ENCODE results near the gene OGFOD2.

OGFOD2 gene

DNA sequence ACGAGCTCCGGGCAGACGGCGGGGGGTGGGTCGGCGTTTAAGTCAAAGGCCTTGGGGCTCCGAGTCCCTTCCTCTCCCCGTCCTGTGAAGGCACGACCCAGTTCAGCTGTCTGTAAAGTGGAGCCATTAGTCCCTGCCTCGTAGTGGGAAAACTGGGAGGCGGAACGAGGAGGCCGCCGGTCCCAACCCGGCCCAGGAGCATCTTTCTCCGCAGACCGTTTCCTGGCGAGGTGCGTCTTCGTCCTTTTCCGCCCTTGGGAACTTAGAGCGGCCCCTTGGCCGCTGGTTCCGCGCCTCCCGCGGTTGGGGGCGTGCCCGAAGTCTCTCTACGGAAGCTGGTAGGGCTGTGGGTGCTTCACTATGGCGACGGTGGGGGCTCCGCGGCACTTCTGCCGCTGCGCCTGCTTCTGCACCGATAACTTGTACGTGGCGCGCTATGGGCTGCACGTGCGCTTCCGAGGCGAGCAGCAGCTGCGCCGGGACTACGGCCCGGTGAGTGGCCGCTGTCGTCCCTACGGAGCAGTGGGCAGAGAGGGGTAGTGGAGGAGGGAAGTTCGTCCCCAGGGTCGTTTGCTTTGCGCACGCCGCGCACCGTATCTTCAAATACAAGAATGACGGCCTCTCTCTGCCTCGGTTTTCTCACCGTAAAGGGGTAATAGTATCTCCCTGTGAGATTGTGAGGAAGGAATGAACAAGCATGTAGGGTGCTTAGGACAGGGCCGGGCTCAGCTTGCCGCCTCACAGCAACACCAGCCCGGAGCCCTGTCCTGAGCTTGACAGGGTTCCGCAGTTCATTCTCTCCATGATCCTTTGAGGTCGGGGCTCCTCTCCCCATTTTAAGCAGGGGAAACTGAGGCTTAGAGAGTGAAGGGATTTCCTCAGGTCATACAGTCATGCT is at the start of gene OGFOD2:
Gene OGFOD2 (plus strand): TSS at position 353 of the 898 bp plus-strand sequence. CDS start 8 bp downstream, at position 361.
- Histone ChIP-seq H3K9me3 (ENCODE audit: control insufficient read depth in 2 of 2, low read length in 2 of 2) (no peaks in the 10 kb centered on the region), H3K4me1 (ENCODE audit: control insufficient read depth in 2 of 2, insufficient read depth in 2 of 2, low read length in 2 of 2) (peaks cover 24 to 33% of the 10 kb centered on the region in 2 donors), H3K27me3 (ENCODE audit: control insufficient read depth in 2 of 2, insufficient read depth in 2 of 2, low read length in 2 of 2) (no peaks in the 10 kb centered on the region), H3K27ac (ENCODE audit: low read depth in 2 of 2, low read length in 2 of 2) (peak within 1 kb of the TSS; percentile 96 to 99), H3K9ac (ENCODE audit: low read depth in 1 of 2, low read length in 2 of 2) (peak within 1 kb of the TSS; percentile 88 to 98), H3K4me3 (ENCODE audit: low read length in 2 of 2) (peak within 1 kb of the TSS; percentile 96 to 98), H3K36me3 (ENCODE audit: control insufficient read depth in 2 of 2, insufficient read depth in 2 of 2, low read length in 2 of 2) (peaks cover 0 to 5% of the 10 kb centered on the region in 2 donors)

DNA sequence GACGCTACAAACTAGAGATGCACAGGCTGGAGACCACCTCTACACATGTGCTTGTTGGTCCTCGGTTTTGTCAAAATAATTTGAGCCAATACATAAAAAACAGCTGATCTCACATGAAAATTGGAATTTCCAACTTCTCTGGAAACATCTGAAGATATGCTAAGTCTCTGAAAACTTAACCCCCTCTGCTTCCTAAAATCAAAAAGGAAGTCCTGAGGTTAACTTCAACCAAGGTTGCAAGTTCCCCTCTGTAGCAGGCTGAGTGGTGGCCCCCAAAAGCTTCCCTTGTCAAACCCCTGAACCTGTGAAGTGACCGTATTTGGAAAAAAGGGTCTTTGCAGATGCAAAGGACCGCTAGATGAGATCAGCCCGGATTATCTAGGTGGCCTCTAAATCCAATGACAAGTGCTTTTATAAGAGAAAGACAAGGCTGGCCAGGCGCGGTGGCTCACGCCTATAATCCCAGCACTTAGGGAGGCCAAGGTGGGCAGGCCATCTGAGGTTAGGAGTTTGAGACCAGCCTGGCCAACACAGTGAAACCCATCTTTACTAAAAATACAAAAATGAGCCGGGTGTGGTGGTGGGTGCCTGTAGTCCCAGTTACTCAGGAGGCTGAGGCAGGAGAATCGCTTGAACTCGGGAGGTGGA is 47.2 kb upstream of the OGFOD2 start:
- Histone ChIP-seq H3K9me3 (ENCODE audit: control insufficient read depth in 2 of 2, low read length in 2 of 2) (no peaks in the 10 kb centered on the region), H3K4me1 (ENCODE audit: control insufficient read depth in 2 of 2, insufficient read depth in 2 of 2, low read length in 2 of 2) (no peaks in the 10 kb centered on the region), H3K4me3 (ENCODE audit: low read length in 2 of 2) (no peak overlapping the region), H3K36me3 (ENCODE audit: control insufficient read depth in 2 of 2, insufficient read depth in 2 of 2, low read length in 2 of 2) (no peaks in the 10 kb centered on the region), H3K27me3 (ENCODE audit: control insufficient read depth in 2 of 2, insufficient read depth in 2 of 2, low read length in 2 of 2) (no peaks in the 10 kb centered on the region), H3K27ac (ENCODE audit: low read depth in 2 of 2, low read length in 2 of 2) (peak overlapping the region in 1 of 2 donors; percentile 12), H3K9ac (ENCODE audit: low read depth in 1 of 2, low read length in 2 of 2) (no peak overlapping the region)

DNA sequence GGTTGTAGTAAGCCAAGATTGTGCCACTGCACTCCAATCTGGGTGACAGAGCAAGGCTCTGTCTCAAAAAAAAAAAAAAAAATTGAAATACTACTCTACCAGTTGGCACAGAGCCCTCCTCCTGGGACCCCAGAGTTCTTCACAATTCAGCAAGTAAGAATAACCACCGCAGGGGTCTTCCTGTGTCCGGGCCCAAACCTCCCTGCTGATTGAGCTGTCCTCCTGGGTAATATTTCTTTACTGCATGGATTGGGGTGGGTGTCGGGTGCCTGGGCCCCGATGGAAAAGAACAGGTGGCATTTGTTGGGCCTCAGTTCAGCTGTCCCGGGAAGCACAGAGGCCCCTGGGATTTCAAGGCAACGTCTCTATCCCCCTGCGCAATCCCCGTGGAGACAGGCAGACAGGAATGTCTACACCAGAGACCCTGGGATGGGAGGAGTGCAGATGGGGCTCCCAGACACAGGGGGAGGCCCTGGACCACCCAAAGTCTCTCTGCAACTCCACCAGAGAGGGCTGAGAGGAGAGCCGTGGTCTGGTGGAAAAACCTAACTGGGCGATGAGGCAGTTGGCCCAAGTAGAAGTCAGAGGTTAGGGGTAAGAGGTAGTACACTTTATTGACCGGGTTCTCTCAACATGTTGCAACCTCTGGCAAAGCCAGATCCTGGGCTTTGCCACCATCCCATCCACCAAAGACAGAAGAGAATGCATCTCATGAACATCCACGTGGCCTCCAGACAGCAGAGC is 46.5 kb upstream of the OGFOD2 start:
- H3K4me3 ChIP-seq (ENCODE audit: low read length in 2 of 2): no peak overlapping the region
- H3K27ac ChIP-seq (ENCODE audit: low read depth in 2 of 2, low read length in 2 of 2): no peak overlapping the region
- no peaks in the 10 kb centered on the region for H3K4me1 ChIP-seq (ENCODE audit: control insufficient read depth in 2 of 2, insufficient read depth in 2 of 2, low read length in 2 of 2)
- H3K27me3 ChIP-seq (ENCODE audit: control insufficient read depth in 2 of 2, insufficient read depth in 2 of 2, low read length in 2 of 2): no peaks in the 10 kb centered on the region
- H3K36me3 ChIP-seq (ENCODE audit: control insufficient read depth in 2 of 2, insufficient read depth in 2 of 2, low read length in 2 of 2): no peaks in the 10 kb centered on the region
- no peak overlapping the region for H3K9ac ChIP-seq (ENCODE audit: low read depth in 1 of 2, low read length in 2 of 2)
- H3K9me3 ChIP-seq (ENCODE audit: control insufficient read depth in 2 of 2, low read length in 2 of 2): no peaks in the 10 kb centered on the region

DNA sequence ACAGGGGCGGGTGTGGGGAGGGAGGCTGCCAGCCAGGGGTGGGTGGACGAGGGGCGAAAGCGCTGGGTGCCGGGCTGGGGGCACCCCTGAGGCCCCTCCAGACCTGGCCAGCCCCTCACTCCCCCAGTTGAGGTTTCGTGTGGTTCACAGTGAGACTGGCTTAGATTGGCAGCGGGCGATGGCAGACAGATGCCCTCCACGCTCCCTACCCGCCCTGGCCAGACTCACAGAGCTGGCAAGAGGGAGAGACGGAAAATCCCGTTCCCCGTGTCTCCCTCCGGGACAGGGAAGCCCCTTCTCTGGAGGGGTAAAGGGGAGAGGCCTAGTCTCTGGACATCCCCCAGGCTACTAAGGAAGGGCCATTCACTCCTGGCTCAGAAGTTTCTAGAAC is 45.9 kb upstream of the OGFOD2 start:
- Histone ChIP-seq H3K9ac (ENCODE audit: low read depth in 1 of 2, low read length in 2 of 2) (no peak overlapping the region), H3K27ac (ENCODE audit: low read depth in 2 of 2, low read length in 2 of 2) (no peak overlapping the region), H3K4me1 (ENCODE audit: control insufficient read depth in 2 of 2, insufficient read depth in 2 of 2, low read length in 2 of 2) (no peaks in the 10 kb centered on the region), H3K27me3 (ENCODE audit: control insufficient read depth in 2 of 2, insufficient read depth in 2 of 2, low read length in 2 of 2) (no peaks in the 10 kb centered on the region), H3K36me3 (ENCODE audit: control insufficient read depth in 2 of 2, insufficient read depth in 2 of 2, low read length in 2 of 2) (no peaks in the 10 kb centered on the region), H3K4me3 (ENCODE audit: low read length in 2 of 2) (no peak overlapping the region), H3K9me3 (ENCODE audit: control insufficient read depth in 2 of 2, low read length in 2 of 2) (no peaks in the 10 kb centered on the region)

DNA sequence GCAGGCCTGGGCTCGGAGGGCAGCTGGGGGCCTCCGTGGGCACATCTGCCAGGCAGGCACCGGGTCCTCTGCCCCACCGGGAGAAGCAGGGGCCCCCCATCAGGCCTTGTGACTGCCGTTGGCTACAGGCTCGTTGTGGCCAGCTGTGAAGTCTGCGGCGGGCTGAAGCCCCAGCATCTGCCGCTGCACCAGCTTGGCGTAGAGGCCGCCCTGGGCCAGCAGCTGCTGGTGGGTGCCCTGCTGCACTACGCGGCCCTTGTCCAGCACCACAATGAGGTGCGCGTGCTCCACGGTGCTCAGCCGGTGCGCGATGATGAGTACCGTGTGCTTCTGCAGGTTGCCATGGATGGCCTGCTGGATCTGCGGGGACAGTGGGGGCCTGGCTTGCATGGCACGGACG is 45.2 kb upstream of the OGFOD2 start:
- Histone ChIP-seq H3K4me1 (ENCODE audit: control insufficient read depth in 2 of 2, insufficient read depth in 2 of 2, low read length in 2 of 2) (no peaks in the 10 kb centered on the region), H3K4me3 (ENCODE audit: low read length in 2 of 2) (no peak overlapping the region), H3K9me3 (ENCODE audit: control insufficient read depth in 2 of 2, low read length in 2 of 2) (no peaks in the 10 kb centered on the region), H3K27me3 (ENCODE audit: control insufficient read depth in 2 of 2, insufficient read depth in 2 of 2, low read length in 2 of 2) (no peaks in the 10 kb centered on the region), H3K9ac (ENCODE audit: low read depth in 1 of 2, low read length in 2 of 2) (no peak overlapping the region), H3K36me3 (ENCODE audit: control insufficient read depth in 2 of 2, insufficient read depth in 2 of 2, low read length in 2 of 2) (no peaks in the 10 kb centered on the region), H3K27ac (ENCODE audit: low read depth in 2 of 2, low read length in 2 of 2) (no peak overlapping the region)

DNA sequence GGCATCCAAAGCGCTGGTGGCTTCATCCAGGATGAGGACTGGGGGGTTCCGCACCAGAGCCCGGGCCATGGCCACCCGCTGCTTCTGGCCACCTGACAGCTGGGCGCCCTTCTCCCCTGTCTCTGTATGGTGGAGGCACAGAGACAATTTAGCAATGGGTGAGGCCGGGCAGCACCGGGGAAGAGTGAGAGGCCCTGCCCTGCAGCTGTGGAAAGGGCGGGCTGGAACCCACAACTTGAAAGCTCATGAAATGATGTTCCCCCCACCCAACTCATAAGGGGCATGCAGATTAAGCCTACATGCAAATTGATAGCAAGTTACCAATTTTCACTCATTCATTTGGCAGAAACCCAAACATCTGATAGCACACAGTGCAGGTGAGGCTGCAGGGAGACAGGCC is 42.8 kb upstream of the OGFOD2 start:
- H3K36me3 ChIP-seq (ENCODE audit: control insufficient read depth in 2 of 2, insufficient read depth in 2 of 2, low read length in 2 of 2): no peaks in the 10 kb centered on the region
- no peaks in the 10 kb centered on the region for H3K4me1 ChIP-seq (ENCODE audit: control insufficient read depth in 2 of 2, insufficient read depth in 2 of 2, low read length in 2 of 2)
- no peak overlapping the region for H3K4me3 ChIP-seq (ENCODE audit: low read length in 2 of 2)
- H3K9ac ChIP-seq (ENCODE audit: low read depth in 1 of 2, low read length in 2 of 2): no peak overlapping the region
- no peak overlapping the region for H3K27ac ChIP-seq (ENCODE audit: low read depth in 2 of 2, low read length in 2 of 2)
- H3K9me3 ChIP-seq (ENCODE audit: control insufficient read depth in 2 of 2, low read length in 2 of 2): no peaks in the 10 kb centered on the region
- no peaks in the 10 kb centered on the region for H3K27me3 ChIP-seq (ENCODE audit: control insufficient read depth in 2 of 2, insufficient read depth in 2 of 2, low read length in 2 of 2)

DNA sequence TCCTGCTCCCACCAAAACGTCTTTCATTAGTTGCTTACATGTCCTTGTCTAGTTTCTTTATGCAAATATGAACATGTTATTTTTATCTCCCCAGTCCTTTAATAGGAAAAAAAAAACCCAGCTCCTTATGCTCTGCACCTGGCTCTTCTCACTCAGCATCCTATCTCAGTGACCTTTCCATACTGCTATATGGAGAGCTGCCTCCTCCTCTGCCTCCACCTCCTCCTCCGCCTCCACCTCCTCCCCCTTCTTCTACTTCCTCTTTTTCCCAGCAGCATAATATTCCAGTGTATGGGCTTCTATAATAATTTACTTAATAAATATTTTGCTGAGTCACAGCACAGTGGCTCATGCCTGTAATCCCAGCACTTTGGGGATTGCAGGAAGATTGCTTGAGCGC is 40.3 kb upstream of the OGFOD2 start:
- Histone ChIP-seq H3K27ac (ENCODE audit: low read depth in 2 of 2, low read length in 2 of 2) (no peak overlapping the region), H3K9ac (ENCODE audit: low read depth in 1 of 2, low read length in 2 of 2) (no peak overlapping the region), H3K36me3 (ENCODE audit: control insufficient read depth in 2 of 2, insufficient read depth in 2 of 2, low read length in 2 of 2) (no peaks in the 10 kb centered on the region), H3K4me3 (ENCODE audit: low read length in 2 of 2) (no peak overlapping the region), H3K9me3 (ENCODE audit: control insufficient read depth in 2 of 2, low read length in 2 of 2) (no peaks in the 10 kb centered on the region), H3K4me1 (ENCODE audit: control insufficient read depth in 2 of 2, insufficient read depth in 2 of 2, low read length in 2 of 2) (no peaks in the 10 kb centered on the region), H3K27me3 (ENCODE audit: control insufficient read depth in 2 of 2, insufficient read depth in 2 of 2, low read length in 2 of 2) (no peaks in the 10 kb centered on the region)

DNA sequence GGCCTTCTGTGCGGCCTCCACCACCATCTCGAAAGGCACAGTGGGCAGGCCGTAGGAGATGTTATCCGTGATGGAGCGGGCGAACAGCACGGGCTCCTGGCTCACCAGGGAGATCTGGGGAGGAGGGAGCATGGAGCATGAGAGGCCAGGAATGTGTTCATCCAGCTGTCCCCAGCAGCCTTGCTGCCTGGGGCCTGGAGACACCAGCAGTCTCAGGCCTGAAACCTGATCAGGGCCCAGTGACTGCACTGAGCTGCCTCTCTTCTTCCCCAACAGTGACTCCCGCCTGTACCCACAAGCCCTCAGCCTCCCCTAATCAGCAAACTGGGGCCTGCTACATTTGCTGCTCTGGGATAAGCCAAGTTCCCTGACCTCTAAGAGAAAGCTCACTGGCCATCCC is 39.7 kb upstream of the OGFOD2 start:
- no peaks in the 10 kb centered on the region for H3K27me3 ChIP-seq (ENCODE audit: control insufficient read depth in 2 of 2, insufficient read depth in 2 of 2, low read length in 2 of 2)
- no peak overlapping the region for H3K27ac ChIP-seq (ENCODE audit: low read depth in 2 of 2, low read length in 2 of 2)
- H3K4me3 ChIP-seq (ENCODE audit: low read length in 2 of 2): no peak overlapping the region
- no peaks in the 10 kb centered on the region for H3K9me3 ChIP-seq (ENCODE audit: control insufficient read depth in 2 of 2, low read length in 2 of 2)
- no peaks in the 10 kb centered on the region for H3K36me3 ChIP-seq (ENCODE audit: control insufficient read depth in 2 of 2, insufficient read depth in 2 of 2, low read length in 2 of 2)
- no peak overlapping the region for H3K9ac ChIP-seq (ENCODE audit: low read depth in 1 of 2, low read length in 2 of 2)
- H3K4me1 ChIP-seq (ENCODE audit: control insufficient read depth in 2 of 2, insufficient read depth in 2 of 2, low read length in 2 of 2): no peaks in the 10 kb centered on the region

DNA sequence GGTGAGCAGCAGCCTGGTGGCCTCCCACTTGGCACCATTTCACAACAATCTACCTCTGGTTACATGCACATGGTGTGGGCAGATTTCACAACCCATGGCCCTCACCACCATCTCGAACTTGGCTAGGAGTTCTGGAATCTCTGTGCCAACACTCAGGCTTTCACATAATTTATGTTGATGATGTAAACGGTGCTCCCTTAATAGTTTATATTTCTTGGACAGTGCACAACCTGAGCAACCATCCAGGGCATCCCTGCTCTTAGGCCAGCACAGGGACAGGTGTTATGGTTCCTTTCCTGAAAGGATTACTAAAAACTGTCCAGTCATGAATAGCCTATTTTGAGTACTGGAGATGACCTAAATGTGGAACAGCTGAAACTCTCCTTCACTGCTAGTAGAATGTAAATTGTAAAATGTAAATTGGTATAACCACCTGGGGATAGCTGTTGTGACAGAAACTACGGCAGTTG is 37.4 kb upstream of the OGFOD2 start:
- Histone ChIP-seq H3K27me3 (ENCODE audit: control insufficient read depth in 2 of 2, insufficient read depth in 2 of 2, low read length in 2 of 2) (no peaks in the 10 kb centered on the region), H3K36me3 (ENCODE audit: control insufficient read depth in 2 of 2, insufficient read depth in 2 of 2, low read length in 2 of 2) (no peaks in the 10 kb centered on the region), H3K4me1 (ENCODE audit: control insufficient read depth in 2 of 2, insufficient read depth in 2 of 2, low read length in 2 of 2) (peaks cover 0 to 1% of the 10 kb centered on the region in 2 donors), H3K27ac (ENCODE audit: low read depth in 2 of 2, low read length in 2 of 2) (no peak overlapping the region), H3K4me3 (ENCODE audit: low read length in 2 of 2) (no peak overlapping the region), H3K9ac (ENCODE audit: low read depth in 1 of 2, low read length in 2 of 2) (no peak overlapping the region), H3K9me3 (ENCODE audit: control insufficient read depth in 2 of 2, low read length in 2 of 2) (no peaks in the 10 kb centered on the region)

DNA sequence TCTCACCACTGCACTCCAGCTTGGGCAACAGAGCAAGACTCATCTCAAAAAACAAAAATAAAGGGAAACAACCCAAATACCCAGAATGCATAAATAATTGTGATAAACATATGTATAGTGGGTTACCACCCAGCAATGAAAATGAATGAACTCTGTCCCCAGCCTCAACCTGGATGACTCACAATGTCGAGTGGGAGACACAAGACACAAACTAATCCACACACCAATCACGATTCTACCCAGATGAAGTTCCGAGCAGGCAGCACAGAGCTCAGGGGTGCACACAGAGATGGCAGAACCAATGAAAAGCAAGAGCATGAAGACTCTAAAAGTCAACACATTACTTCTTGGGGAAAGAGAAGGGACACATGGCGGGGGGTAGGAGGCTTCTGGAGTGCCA is 35.9 kb upstream of the OGFOD2 start:
- no peak overlapping the region for H3K27ac ChIP-seq (ENCODE audit: low read depth in 2 of 2, low read length in 2 of 2)
- H3K4me3 ChIP-seq (ENCODE audit: low read length in 2 of 2): no peak overlapping the region
- no peak overlapping the region for H3K9ac ChIP-seq (ENCODE audit: low read depth in 1 of 2, low read length in 2 of 2)
- H3K4me1 ChIP-seq (ENCODE audit: control insufficient read depth in 2 of 2, insufficient read depth in 2 of 2, low read length in 2 of 2): peaks cover 6% of the 10 kb centered on the region in 2 donors
- no peaks in the 10 kb centered on the region for H3K9me3 ChIP-seq (ENCODE audit: control insufficient read depth in 2 of 2, low read length in 2 of 2)
- H3K36me3 ChIP-seq (ENCODE audit: control insufficient read depth in 2 of 2, insufficient read depth in 2 of 2, low read length in 2 of 2): no peaks in the 10 kb centered on the region
- H3K27me3 ChIP-seq (ENCODE audit: control insufficient read depth in 2 of 2, insufficient read depth in 2 of 2, low read length in 2 of 2): no peaks in the 10 kb centered on the region
